NCI-H1436 treated with DMSO at 0.1 percent for 48 hours (cell line): ENCODE results near the gene RAD18.

Experiments used
- DNase-seq: peaks from one replicate; lab custom pipeline; 2025; lab: John Stamatoyannopoulos, UW

Gene RAD18

GRCh38 chr3:8895829-8896228 is 67.4 kb downstream of the RAD18 start:
- DNase-seq, result no peak

- DNase-seq, result no peak
These were observed 70.3 kb downstream of the RAD18 start for GRCh38 chr3:8893001-8893400.

GRCh38 chr3:8891774-8892173 is 71.5 kb downstream of the RAD18 start:
- DNase-seq, result no peak

GRCh38 chr3:8891303-8891702 is 72.0 kb downstream of the RAD18 start:
- DNase-seq, result no peak

GRCh38 chr3:8888301-8888915 is 74.9 kb downstream of the RAD18 start:
- no peak for DNase-seq

- no peak for DNase-seq
These were observed 75.6 kb downstream of the RAD18 start for GRCh38 chr3:8887435-8888300.

GRCh38 chr3:8886546-8886945 is 76.7 kb downstream of the RAD18 start:
- DNase-seq, result no peak

GRCh38 chr3:8885536-8886316 is 77.5 kb downstream of the RAD18 start:
- DNase-seq, result no peak

- DNase-seq, result no peak
These were observed 78.5 kb downstream of the RAD18 start for GRCh38 chr3:8884630-8885290.

GRCh38 chr3:8882642-8883041 is 80.6 kb downstream of the RAD18 start:
- DNase-seq, result no peak

GRCh38 chr3:8882171-8882593 is 81.1 kb downstream of the RAD18 start:
- no peak for DNase-seq

- no peak for DNase-seq
These were observed 83.8 kb downstream of the RAD18 start for GRCh38 chr3:8879347-8879944.

- no peak for DNase-seq
These were observed 87.4 kb downstream of the RAD18 start for GRCh38 chr3:8875836-8876235.

GRCh38 chr3:8873740-8874139 is 89.5 kb downstream of the RAD18 start:
- no peak for DNase-seq

- DNase-seq, result no peak
These were observed 91.0 kb downstream of the RAD18 start for GRCh38 chr3:8872261-8872660.

- DNase-seq, result no peak
These were observed 92.0 kb downstream of the RAD18 start for GRCh38 chr3:8871306-8871705.

- no peak for DNase-seq
These were observed 93.1 kb downstream of the RAD18 start for GRCh38 chr3:8870134-8870533.

GRCh38 chr3:8869613-8870012 is 93.7 kb downstream of the RAD18 start:
- DNase-seq, result no peak

- no peak for DNase-seq
These were observed 94.3 kb downstream of the RAD18 start for GRCh38 chr3:8868996-8869395.

- no peak for DNase-seq
These were observed 95.6 kb downstream of the RAD18 start for GRCh38 chr3:8867646-8868045.

GRCh38 chr3:8865697-8866096 is 97.6 kb downstream of the RAD18 start:
- DNase-seq, result no peak
